ENCODE data around the gene COG5. TPM values are rescaled to one million over a fixed set of nuclear protein-coding genes. Genes with fewer than 3 reads are reported as not detected.

COG5 gene
- total RNA-seq, 1 experiment from 2014 or later = 43.9 TPM

DNA sequence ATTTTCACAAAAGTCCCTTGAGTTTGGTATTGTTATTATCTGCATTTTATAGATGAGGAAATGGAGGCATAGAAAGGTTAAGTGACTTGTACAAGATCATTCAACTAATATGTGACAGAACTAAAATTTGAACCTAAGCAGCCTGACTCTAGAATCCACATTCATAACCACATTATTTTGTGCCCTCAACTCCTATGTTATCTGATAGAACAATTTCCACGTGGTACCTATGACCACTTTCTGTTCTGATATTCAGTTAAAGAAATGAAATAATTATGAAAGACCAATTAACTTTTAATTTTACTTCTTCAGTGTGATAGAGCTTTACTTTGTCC, 33.8 kb upstream of the COG5 start:
- Histone ChIP-seq H3K9me3 (no peaks in the 10 kb centered on the region), H3K4me3 (ENCODE audit: low read depth, low read length) (no peak overlapping the region), H3K27me3 (replicated peaks; ENCODE audit: control insufficient read depth, insufficient read depth, low read length) (no peaks in the 10 kb centered on the region), H3K4me1 (peaks cover 8% of the 10 kb centered on the region), H3K36me3 (ENCODE audit: control insufficient read depth, insufficient read depth, low read length) (no peaks in the 10 kb centered on the region)
- H3K27ac Mint-ChIP-seq (ENCODE audit: unreplicated experiment) = no peak overlapping the region
- no peaks in the 10 kb centered on the region for H3K4me1 Mint-ChIP-seq (ENCODE audit: low read depth, unreplicated experiment)
- H3K36me3 Mint-ChIP-seq (ENCODE audit: insufficient read depth, unreplicated experiment) = peaks cover 2% of the 10 kb centered on the region
- no peak for DNase-seq
- intact Hi-C loops (cut with micrococcal nuclease; ENCODE audit: unreplicated experiment) = no loop called here
- H3K4me3 Mint-ChIP-seq (ENCODE audit: unreplicated experiment) = no peak overlapping the region
- H3K27me3 Mint-ChIP-seq (ENCODE audit: insufficient read depth, unreplicated experiment) = no peaks in the 10 kb centered on the region
- H3K9me3 Mint-ChIP-seq (ENCODE audit: unreplicated experiment) = no peaks in the 10 kb centered on the region
- no TSS peak for BruUV-seq (replicated peaks)
- ChIA-PET POLR2A (interaction anchor here (0.9 kb wide), 1 partner anchor 34 kb away, joined by 3 read pairs; the partner anchor contains the start of genes COG5 and DUS4L), CTCF (no interaction called here)
- TF ChIP-seq, protein P1, sequence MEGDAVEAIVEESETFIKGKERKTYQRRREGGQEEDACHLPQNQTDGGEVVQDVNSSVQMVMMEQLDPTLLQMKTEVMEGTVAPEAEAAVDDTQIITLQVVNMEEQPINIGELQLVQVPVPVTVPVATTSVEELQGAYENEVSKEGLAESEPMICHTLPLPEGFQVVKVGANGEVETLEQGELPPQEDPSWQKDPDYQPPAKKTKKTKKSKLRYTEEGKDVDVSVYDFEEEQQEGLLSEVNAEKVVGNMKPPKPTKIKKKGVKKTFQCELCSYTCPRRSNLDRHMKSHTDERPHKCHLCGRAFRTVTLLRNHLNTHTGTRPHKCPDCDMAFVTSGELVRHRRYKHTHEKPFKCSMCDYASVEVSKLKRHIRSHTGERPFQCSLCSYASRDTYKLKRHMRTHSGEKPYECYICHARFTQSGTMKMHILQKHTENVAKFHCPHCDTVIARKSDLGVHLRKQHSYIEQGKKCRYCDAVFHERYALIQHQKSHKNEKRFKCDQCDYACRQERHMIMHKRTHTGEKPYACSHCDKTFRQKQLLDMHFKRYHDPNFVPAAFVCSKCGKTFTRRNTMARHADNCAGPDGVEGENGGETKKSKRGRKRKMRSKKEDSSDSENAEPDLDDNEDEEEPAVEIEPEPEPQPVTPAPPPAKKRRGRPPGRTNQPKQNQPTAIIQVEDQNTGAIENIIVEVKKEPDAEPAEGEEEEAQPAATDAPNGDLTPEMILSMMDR (IDR thresholded peaks at IDR 0.05; ENCODE audit: insufficient read depth in 1 of 2, low read depth in 1 of 2, low read length in 1 of 2, severe bottlenecking in 1 of 2, unreplicated experiment in 1 of 2) = no peak

DNA sequence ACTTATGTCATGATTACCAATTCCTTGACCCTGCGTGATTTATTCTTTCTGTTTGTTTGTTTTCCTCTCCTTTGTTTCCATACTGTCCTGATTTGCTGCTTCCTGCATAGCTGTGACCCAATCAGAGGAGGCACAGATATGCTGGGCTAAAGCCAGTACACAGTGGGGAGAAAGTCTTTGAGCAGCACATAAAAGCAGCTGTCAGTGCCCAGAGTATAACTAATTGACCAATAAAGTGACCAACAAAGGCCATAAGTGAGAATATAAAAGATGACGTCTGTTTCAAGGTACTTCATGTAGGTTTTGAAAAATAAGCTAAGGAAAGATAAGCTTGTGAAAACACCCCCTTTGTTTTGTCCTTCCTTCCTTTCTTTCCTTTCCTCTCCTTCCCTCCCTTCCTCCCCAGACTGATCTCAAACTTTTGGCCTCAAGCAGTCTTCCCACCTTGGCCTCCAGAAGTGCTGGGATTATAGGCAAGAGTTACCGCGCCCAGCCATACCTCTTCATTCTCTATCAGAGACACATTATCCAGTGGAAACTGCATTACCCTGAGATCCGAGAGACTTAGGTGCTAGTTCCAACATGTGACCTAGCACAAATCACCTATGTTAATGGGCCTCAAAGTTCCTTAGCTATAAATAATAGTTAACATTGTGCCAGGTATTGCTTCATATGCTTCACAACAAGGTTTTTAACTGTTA, 33.3 kb upstream of the COG5 start:
- TF ChIP-seq, protein P1 (IDR thresholded peaks at IDR 0.05; ENCODE audit: insufficient read depth in 1 of 2, low read depth in 1 of 2, low read length in 1 of 2, severe bottlenecking in 1 of 2, unreplicated experiment in 1 of 2) = no peak
- no peaks in the 10 kb centered on the region for H3K36me3 ChIP-seq (ENCODE audit: control insufficient read depth, insufficient read depth, low read length)

DNA sequence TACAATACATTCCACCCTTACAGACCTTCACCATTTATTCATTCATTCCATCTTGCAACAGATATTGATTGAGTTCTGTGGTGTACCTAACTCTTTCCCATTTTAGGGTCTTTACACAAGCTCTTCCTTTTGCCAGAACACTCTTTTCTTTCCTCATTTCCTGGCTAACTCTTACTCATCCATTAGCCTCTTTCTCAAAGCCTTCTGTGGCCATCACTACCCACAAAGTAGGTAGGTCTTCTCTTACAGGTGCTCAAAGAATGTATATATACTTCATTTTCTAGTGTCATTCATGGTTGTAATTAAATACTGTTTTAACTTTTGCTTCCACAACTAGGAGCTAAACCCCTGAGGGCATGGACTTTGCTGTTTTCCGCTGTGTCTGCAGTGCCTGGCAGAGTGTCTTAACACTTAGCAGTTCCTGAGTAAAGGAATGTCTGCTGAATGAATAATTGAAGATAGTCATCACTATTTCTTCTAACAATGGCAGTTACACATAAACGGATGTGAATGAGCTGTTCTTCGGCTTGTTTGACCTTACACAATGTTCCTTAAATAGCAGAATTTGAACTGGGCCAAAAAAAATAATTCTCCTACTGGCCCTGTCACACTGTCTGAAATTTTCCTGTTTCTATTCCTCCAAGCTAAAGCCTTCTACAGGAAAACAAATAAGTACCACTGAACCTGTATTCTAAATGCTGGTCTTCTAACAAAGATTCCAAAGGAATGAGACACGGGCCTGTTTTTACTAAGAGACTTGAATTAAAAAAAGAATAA, 31.4 kb upstream of the COG5 start:
- BruUV-seq (replicated peaks) = no TSS peak
- H3K9me3 ChIP-seq = no peaks in the 10 kb centered on the region
- TF ChIP-seq, protein P1 (IDR thresholded peaks at IDR 0.05; ENCODE audit: insufficient read depth in 1 of 2, low read depth in 1 of 2, low read length in 1 of 2, severe bottlenecking in 1 of 2, unreplicated experiment in 1 of 2) = no peak
- H3K4me1 ChIP-seq = no peaks in the 10 kb centered on the region
- Mint-ChIP-seq H3K27me3 (ENCODE audit: insufficient read depth, unreplicated experiment) (no peaks in the 10 kb centered on the region), H3K36me3 (ENCODE audit: insufficient read depth, unreplicated experiment) (peaks cover 5% of the 10 kb centered on the region), H3K4me1 (ENCODE audit: low read depth, unreplicated experiment) (no peaks in the 10 kb centered on the region), H3K4me3 (ENCODE audit: unreplicated experiment) (no peak overlapping the region), H3K9me3 (ENCODE audit: unreplicated experiment) (no peaks in the 10 kb centered on the region), H3K27ac (ENCODE audit: unreplicated experiment) (no peak overlapping the region)
- no peak for DNase-seq
- H3K36me3 ChIP-seq (ENCODE audit: control insufficient read depth, insufficient read depth, low read length) = no peaks in the 10 kb centered on the region
- H3K4me3 ChIP-seq (ENCODE audit: low read depth, low read length) = no peak overlapping the region
- intact Hi-C loops (cut with micrococcal nuclease; ENCODE audit: unreplicated experiment) = no loop called here
- H3K27me3 ChIP-seq (replicated peaks; ENCODE audit: control insufficient read depth, insufficient read depth, low read length) = no peaks in the 10 kb centered on the region
- CTCF ChIA-PET = interaction anchor here (0.6 kb wide), 1 partner anchor 17 kb away, joined by 4 read pairs; no protein-coding TSS in a partner anchor
- POLR2A ChIA-PET = interaction anchor here (0.6 kb wide), 1 partner anchor 68 kb away, joined by 6 read pairs; no protein-coding TSS in a partner anchor

More for the DNA sequence above, 33.3 kb upstream of the COG5 start:
- Histone ChIP-seq H3K9me3 (no peaks in the 10 kb centered on the region), H3K4me1 (peaks cover 3% of the 10 kb centered on the region), H3K4me3 (ENCODE audit: low read depth, low read length) (no peak overlapping the region), H3K27me3 (replicated peaks; ENCODE audit: control insufficient read depth, insufficient read depth, low read length) (no peaks in the 10 kb centered on the region)
- H3K36me3 Mint-ChIP-seq (ENCODE audit: insufficient read depth, unreplicated experiment) = peaks cover 5% of the 10 kb centered on the region
- H3K27me3 Mint-ChIP-seq (ENCODE audit: insufficient read depth, unreplicated experiment) = no peaks in the 10 kb centered on the region
- H3K4me3 Mint-ChIP-seq (ENCODE audit: unreplicated experiment) = no peak overlapping the region
- no peaks in the 10 kb centered on the region for H3K9me3 Mint-ChIP-seq (ENCODE audit: unreplicated experiment)
- ChIA-PET POLR2A (interaction anchor here (0.9 kb wide), 1 partner anchor 33 kb away, joined by 3 read pairs; the partner anchor contains the start of genes COG5 and DUS4L), CTCF (no interaction called here)
- no peak for DNase-seq
- no TSS peak for BruUV-seq (replicated peaks)
- intact Hi-C loops (cut with micrococcal nuclease; ENCODE audit: unreplicated experiment) = no loop called here
- no peaks in the 10 kb centered on the region for H3K4me1 Mint-ChIP-seq (ENCODE audit: low read depth, unreplicated experiment)
- no peak overlapping the region for H3K27ac Mint-ChIP-seq (ENCODE audit: unreplicated experiment)

Data from Caco-2 (cell line).